AG10803 (cell line): ENCODE results near the gene PKNOX2.

Experiments used
- DNase-seq: peaks from one replicate; pipeline ENCODE4 v3.0.0; 2010; ENCODE audit warnings: low read depth
- H3K4me3 ChIP-seq: 2 replicates; pipeline ENCODE4 v1.5.1; 2011; ENCODE audit warnings: mild to moderate bottlenecking, low read length, control low read depth
- TF ChIP-seq, protein P1 (sequence below): conservative IDR thresholded peaks from 2 replicates; pipeline ENCODE4 v1.5.1; 2011; ENCODE audit warnings: mild to moderate bottlenecking, low read length, control low read depth, inconsistent platforms

Gene PKNOX2

DNA sequence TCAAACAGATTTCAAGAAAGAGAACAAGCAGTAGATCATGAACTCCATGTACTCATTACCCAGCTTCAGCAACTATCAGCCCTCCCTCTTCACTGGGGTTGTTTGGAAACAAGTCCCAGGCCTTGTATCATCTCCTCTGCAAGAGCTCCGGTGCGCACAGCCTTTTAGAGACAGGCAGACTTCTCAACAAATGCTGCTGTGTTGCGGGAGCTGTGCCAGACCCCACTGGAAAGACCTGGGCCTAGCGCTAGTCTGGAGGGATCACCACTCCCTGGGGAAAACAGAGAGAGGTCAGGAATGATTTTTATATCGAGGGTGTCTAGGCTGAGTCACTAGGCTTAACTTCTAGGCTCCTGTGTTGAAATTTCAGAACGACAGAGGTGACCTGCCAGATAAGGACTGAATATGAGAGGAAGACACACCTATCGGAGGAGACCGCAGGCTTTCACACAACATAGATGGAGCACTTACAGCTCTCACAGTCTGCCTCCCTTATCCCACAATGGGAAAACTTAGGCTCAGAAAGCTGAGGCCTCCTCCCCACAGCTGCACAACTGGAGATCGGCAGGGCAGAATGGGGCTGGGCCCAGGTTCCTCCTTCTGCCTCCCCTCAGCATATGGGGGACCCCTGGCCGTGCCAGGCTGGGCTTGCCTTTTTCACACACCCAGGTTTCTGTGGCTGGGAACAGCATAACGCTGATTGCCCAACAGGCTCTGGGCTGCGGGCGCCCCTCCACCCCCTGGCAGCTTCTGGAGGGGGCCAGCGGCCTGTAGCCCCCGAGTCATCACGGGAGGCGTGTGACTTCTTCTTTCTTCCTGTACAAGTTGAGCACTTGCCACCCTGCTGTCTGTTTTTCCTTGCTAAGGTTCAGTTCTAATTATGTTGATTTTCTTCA is 86.0 kb downstream of the PKNOX2 start:
- DNase-seq = no peak
- no peak overlapping the region for H3K4me3 ChIP-seq
- TF ChIP-seq, protein P1, sequence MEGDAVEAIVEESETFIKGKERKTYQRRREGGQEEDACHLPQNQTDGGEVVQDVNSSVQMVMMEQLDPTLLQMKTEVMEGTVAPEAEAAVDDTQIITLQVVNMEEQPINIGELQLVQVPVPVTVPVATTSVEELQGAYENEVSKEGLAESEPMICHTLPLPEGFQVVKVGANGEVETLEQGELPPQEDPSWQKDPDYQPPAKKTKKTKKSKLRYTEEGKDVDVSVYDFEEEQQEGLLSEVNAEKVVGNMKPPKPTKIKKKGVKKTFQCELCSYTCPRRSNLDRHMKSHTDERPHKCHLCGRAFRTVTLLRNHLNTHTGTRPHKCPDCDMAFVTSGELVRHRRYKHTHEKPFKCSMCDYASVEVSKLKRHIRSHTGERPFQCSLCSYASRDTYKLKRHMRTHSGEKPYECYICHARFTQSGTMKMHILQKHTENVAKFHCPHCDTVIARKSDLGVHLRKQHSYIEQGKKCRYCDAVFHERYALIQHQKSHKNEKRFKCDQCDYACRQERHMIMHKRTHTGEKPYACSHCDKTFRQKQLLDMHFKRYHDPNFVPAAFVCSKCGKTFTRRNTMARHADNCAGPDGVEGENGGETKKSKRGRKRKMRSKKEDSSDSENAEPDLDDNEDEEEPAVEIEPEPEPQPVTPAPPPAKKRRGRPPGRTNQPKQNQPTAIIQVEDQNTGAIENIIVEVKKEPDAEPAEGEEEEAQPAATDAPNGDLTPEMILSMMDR = no peak

DNA sequence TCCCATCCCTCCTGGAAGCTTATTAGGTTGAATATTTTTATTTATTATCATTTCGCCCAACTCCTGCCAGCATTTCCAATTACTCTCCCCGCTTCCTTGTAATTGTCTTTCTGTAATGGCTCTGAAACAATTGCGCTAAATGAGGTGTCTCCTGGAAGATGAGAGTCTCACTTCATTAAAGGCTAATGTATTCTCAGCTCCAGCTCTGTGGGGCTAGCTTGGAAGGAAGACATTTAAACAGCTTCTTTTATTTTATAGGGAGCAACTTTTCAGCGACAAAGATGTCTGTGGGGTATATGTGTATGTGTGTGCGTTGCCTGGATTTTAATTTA is 86.6 kb downstream of the PKNOX2 start:
- DNase-seq = no peak

GRCh38 chr11:125251956-125252355 is 87.4 kb downstream of the PKNOX2 start:
- no peak overlapping the region for H3K4me3 ChIP-seq
- no peak for DNase-seq
- TF ChIP-seq, protein P1 = no peak

More for the DNA sequence above, 86.6 kb downstream of the PKNOX2 start:
- no peak overlapping the region for H3K4me3 ChIP-seq
- TF ChIP-seq, protein P1 = no peak

GRCh38 chr11:125253289-125253688 is 88.7 kb downstream of the PKNOX2 start:
- DNase-seq = no peak
- no peak overlapping the region for H3K4me3 ChIP-seq
- TF ChIP-seq, protein P1 = no peak

GRCh38 chr11:125253795-125254525 is 89.4 kb downstream of the PKNOX2 start:
- TF ChIP-seq, protein P1 = no peak
- no peak for DNase-seq
- no peak overlapping the region for H3K4me3 ChIP-seq

DNA sequence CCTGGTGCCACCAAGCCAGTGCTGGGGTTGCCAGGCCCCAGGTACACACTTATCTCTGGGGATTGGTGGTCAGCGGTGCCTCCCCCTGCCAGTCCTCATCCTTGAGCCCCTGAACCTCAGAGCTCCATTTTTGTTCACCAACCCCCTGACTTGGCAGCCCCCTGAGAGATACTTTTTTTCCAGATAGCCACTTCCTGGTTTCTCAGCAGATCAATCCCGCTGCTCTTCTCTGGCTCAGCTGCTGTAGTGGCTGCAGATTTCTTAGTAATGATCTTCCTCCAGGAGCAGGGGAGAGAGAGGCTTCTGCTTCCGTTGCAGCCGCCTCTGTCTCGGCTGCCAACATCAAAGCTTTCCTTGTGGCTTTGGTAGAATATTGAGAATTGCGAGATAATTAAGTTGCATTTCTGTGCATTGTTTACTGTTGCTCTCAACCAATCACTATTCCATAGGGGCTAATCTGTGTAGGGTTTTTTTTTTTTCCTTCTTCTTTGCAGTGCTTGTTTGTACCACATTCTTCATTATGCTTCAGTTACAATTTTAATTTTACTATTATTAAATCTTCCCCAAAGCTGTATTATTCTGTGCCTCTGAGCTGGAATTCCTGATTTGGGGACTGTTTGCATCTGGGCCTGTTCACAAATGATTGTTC is 92.1 kb downstream of the PKNOX2 start:
- no peak for DNase-seq
- TF ChIP-seq, protein P1 = no peak
- no peak overlapping the region for H3K4me3 ChIP-seq
